ENCODE data around the gene KRT3.

KRT3 gene

GRCh38 chr12:52813203-52813819 lies 17.4 kb upstream of the KRT3 start:
- DNase-seq = no peak

GRCh38 chr12:52812749-52813148 lies 16.8 kb upstream of the KRT3 start:
- no peak for DNase-seq

GRCh38 chr12:52812073-52812400 lies 16.1 kb upstream of the KRT3 start:
- DNase-seq = no peak

GRCh38 chr12:52811191-52812072 lies 15.5 kb upstream of the KRT3 start:
- no peak for DNase-seq

GRCh38 chr12:52810554-52810953 lies 14.6 kb upstream of the KRT3 start:
- no peak for DNase-seq

- no peak for DNase-seq
These were observed 13.2 kb upstream of the KRT3 start for GRCh38 chr12:52809166-52809565.

GRCh38 chr12:52808573-52809160 lies 12.8 kb upstream of the KRT3 start:
- DNase-seq = no peak

- no peak for DNase-seq
These were observed 11.9 kb upstream of the KRT3 start for GRCh38 chr12:52807544-52808470.

GRCh38 chr12:52806821-52807543 lies 11.1 kb upstream of the KRT3 start:
- no peak for DNase-seq

GRCh38 chr12:52806169-52806811 lies 10.4 kb upstream of the KRT3 start:
- no peak for DNase-seq

GRCh38 chr12:52805739-52806138 lies 9.8 kb upstream of the KRT3 start:
- DNase-seq = no peak

- DNase-seq = no peak
These were observed 9.1 kb upstream of the KRT3 start for GRCh38 chr12:52805000-52805399.

GRCh38 chr12:52802442-52802841 lies 6.5 kb upstream of the KRT3 start:
- DNase-seq = no peak

- no peak for DNase-seq
These were observed 5.9 kb upstream of the KRT3 start for GRCh38 chr12:52801773-52802172.

- no peak for DNase-seq
These were observed 4.5 kb upstream of the KRT3 start for GRCh38 chr12:52800259-52800917.

GRCh38 chr12:52799505-52800211 lies 3.7 kb upstream of the KRT3 start:
- DNase-seq = no peak

GRCh38 chr12:52798671-52799504 lies 3.0 kb upstream of the KRT3 start:
- no peak for DNase-seq

- no peak for DNase-seq
These were observed 2.2 kb upstream of the KRT3 start for GRCh38 chr12:52798003-52798670.

GRCh38 chr12:52797529-52797894 lies 1.6 kb upstream of the KRT3 start:
- no peak for DNase-seq

All from activated T-cell treated with anti-CD3 and anti-CD28 coated beads, Interleukin-2, amount 50 U/mL, for 48 hours (primary cell).